Measurements from ENCODE around the gene CBLB.

CBLB gene

GRCh38 chr3:105829229-105829628 lies 39.6 kb downstream of the CBLB start:
- in situ Hi-C loops (cut with MboI; ENCODE audit: low pct_unique_long_range_greater_than_20kb, low sequenced_read_pairs, unreplicated experiment): no loop called here
- no peak for DNase-seq (ENCODE audit: low spot score)
- TF ChIP-seq, protein P1, sequence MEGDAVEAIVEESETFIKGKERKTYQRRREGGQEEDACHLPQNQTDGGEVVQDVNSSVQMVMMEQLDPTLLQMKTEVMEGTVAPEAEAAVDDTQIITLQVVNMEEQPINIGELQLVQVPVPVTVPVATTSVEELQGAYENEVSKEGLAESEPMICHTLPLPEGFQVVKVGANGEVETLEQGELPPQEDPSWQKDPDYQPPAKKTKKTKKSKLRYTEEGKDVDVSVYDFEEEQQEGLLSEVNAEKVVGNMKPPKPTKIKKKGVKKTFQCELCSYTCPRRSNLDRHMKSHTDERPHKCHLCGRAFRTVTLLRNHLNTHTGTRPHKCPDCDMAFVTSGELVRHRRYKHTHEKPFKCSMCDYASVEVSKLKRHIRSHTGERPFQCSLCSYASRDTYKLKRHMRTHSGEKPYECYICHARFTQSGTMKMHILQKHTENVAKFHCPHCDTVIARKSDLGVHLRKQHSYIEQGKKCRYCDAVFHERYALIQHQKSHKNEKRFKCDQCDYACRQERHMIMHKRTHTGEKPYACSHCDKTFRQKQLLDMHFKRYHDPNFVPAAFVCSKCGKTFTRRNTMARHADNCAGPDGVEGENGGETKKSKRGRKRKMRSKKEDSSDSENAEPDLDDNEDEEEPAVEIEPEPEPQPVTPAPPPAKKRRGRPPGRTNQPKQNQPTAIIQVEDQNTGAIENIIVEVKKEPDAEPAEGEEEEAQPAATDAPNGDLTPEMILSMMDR (IDR thresholded peaks at IDR 0.05; ENCODE audit: extremely low read depth, insufficient read depth, missing control alignments): no peak

DNA sequence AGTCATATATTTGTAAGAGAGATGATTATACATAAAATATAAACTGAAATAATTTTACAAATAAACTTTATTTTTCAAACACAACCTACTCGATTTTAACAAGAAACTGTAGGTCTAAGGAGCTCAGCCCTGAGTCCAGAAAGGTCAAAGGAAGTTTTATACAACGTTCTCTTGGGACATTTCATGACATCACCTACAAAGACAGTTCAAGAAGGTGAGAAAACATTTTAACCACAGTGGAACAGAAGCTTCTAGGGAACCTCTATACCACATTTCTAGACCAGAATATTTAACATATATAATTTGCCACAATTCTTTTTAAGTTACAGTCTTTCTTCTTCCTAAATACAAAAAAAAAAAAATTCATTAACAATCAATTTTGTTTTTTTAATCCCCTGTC lies 40.1 kb downstream of the CBLB start:
- in situ Hi-C loops (cut with MboI; ENCODE audit: low pct_unique_long_range_greater_than_20kb, low sequenced_read_pairs, unreplicated experiment): no loop called here
- TF ChIP-seq, protein P1 (IDR thresholded peaks at IDR 0.05; ENCODE audit: extremely low read depth, insufficient read depth, missing control alignments): no peak

DNA sequence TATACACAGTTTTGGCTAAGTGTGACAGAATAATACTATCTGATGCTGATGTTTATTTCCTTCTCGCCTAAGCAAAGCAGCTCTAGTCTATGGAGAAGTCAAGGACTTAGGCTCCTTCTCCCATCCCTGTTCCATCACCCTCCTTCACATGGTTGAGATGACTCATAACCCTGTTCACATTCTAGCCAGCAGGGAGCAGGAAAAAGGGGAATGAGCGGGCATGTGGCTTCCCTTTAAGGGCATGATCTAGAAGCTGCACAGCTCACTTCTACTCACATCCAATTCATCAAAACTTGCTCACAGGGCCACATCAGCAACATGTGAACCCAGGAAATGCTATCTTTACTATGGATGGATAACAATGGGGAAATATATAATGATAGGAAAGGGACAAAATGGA lies 40.9 kb downstream of the CBLB start:
- TF ChIP-seq, protein P1 (IDR thresholded peaks at IDR 0.05; ENCODE audit: extremely low read depth, insufficient read depth, missing control alignments): no peak
- DNase-seq (ENCODE audit: low spot score): no peak
- in situ Hi-C loops (cut with MboI; ENCODE audit: low pct_unique_long_range_greater_than_20kb, low sequenced_read_pairs, unreplicated experiment): no loop called here

More for the DNA sequence above, 40.1 kb downstream of the CBLB start:
- DNase-seq (ENCODE audit: low spot score): no peak

GRCh38 chr3:105826778-105827634 lies 41.8 kb downstream of the CBLB start:
- DNase-seq (ENCODE audit: low spot score): no peak
- TF ChIP-seq, protein P1 (IDR thresholded peaks at IDR 0.05; ENCODE audit: extremely low read depth, insufficient read depth, missing control alignments): no peak
- in situ Hi-C loops (cut with MboI; ENCODE audit: low pct_unique_long_range_greater_than_20kb, low sequenced_read_pairs, unreplicated experiment): no loop called here

DNA sequence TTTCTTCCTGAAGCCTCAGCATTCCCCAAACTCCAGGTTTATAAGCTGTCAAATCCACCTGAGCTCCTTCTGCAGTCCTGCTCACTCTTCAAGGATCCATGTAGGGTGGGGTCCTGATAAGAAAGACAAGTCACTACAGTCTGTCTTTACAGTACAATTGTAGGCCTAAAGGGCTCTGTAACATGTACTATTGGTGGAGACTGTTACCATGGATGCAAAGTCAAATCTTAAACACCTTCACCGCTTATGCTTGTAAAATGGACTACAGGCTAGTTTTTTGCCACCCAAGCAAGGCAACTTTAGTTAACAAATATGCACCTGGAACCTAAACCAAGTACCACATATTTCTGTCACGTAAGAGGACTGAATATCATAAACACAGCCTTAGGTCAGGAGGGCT lies 44.7 kb downstream of the CBLB start:
- DNase-seq (ENCODE audit: low spot score): no peak
- TF ChIP-seq, protein P1 (IDR thresholded peaks at IDR 0.05; ENCODE audit: extremely low read depth, insufficient read depth, missing control alignments): no peak
- in situ Hi-C loops (cut with MboI; ENCODE audit: low pct_unique_long_range_greater_than_20kb, low sequenced_read_pairs, unreplicated experiment): no loop called here

GRCh38 chr3:105823149-105823867 lies 45.5 kb downstream of the CBLB start:
- no peak for DNase-seq (ENCODE audit: low spot score)
- in situ Hi-C loops (cut with MboI; ENCODE audit: low pct_unique_long_range_greater_than_20kb, low sequenced_read_pairs, unreplicated experiment): no loop called here
- TF ChIP-seq, protein P1 (IDR thresholded peaks at IDR 0.05; ENCODE audit: extremely low read depth, insufficient read depth, missing control alignments): no peak
